ENCODE data around the gene ZNF354C. TPM values are rescaled to one million over a fixed set of nuclear protein-coding genes. Genes with fewer than 3 reads are reported as not detected.

The ZNF354C gene
- total RNA-seq, 1 experiment from 2014 or later, result 0.07 TPM

DNA sequence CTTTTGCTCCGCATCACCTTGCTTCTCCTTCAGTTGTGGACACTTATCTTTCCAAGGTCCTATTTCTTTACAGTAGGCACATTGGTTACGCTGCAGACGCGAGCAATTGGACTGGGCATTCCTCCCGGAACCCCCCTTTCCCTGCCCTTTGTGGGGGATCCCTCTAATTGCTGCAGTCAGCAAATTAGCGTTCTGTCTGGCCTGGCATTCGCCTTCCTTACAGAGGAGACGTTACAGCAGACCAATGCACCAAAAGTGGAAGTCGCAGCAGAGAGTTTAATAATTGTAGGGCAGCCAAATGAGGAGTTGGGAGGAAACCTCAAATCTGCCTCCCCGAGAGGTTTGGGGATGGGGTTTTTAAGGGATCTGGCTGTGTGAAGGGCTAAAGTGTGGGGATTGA is 5.3 kb upstream of the ZNF354C start:
- no peak for DNase-seq (ENCODE audit: low read depth, low spot score)
- RAD21 ChIA-PET (ENCODE audit: low non-redundant PET in 1 of 2, low total read pairs in 2 of 2, uncharacterized antibody in 2 of 2, unreplicated experiment in 2 of 2), result no interaction called here
- CTCF ChIA-PET, result no interaction called here
- H4K20me1 ChIP-seq (ENCODE audit: insufficient read depth), result no peaks in the 10 kb centered on the region
- no peaks in the 10 kb centered on the region for H3K4me1 ChIP-seq (ENCODE audit: control insufficient read depth in 1 of 2, insufficient read depth in 2 of 2, low read length in 2 of 2)
- no peak overlapping the region for H3K9ac ChIP-seq (ENCODE audit: low read length)
- TF ChIP-seq FOSL1 (IDR thresholded peaks at IDR 0.05; ENCODE audit: low read depth) (no peak), SIN3A (IDR thresholded peaks at IDR 0.05; ENCODE audit: low read depth) (no peak), ZNF274 (IDR thresholded peaks at IDR 0.05; ENCODE audit: low read depth, low read length) (no peak), ZFX (IDR thresholded peaks at IDR 0.05) (no peak)
- TF ChIP-seq, protein P1, sequence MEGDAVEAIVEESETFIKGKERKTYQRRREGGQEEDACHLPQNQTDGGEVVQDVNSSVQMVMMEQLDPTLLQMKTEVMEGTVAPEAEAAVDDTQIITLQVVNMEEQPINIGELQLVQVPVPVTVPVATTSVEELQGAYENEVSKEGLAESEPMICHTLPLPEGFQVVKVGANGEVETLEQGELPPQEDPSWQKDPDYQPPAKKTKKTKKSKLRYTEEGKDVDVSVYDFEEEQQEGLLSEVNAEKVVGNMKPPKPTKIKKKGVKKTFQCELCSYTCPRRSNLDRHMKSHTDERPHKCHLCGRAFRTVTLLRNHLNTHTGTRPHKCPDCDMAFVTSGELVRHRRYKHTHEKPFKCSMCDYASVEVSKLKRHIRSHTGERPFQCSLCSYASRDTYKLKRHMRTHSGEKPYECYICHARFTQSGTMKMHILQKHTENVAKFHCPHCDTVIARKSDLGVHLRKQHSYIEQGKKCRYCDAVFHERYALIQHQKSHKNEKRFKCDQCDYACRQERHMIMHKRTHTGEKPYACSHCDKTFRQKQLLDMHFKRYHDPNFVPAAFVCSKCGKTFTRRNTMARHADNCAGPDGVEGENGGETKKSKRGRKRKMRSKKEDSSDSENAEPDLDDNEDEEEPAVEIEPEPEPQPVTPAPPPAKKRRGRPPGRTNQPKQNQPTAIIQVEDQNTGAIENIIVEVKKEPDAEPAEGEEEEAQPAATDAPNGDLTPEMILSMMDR (IDR thresholded peaks at IDR 0.05 in 2 of 3, conservative IDR thresholded peaks at IDR 0.05 in 1 of 3; ENCODE audit: borderline replicate concordance in 1 of 3, insufficient read depth in 1 of 3, low read depth in 2 of 3, low read length in 2 of 3), result no peak
- POLR2A ChIA-PET, result no interaction called here
- no peaks in the 10 kb centered on the region for H3K27me3 ChIP-seq (ENCODE audit: insufficient read depth, low read length)
- H3K4me3 ChIP-seq (replicated peaks in 1 of 2; ENCODE audit: low read depth in 1 of 2, low read length in 2 of 2), result no peak overlapping the region
- no peaks in the 10 kb centered on the region for H3K79me2 ChIP-seq (ENCODE audit: insufficient read depth, low read length)
- H3K9me3 ChIP-seq (ENCODE audit: control insufficient read depth in 1 of 2, insufficient read depth in 1 of 2, low read depth in 1 of 2, low read length in 2 of 2), result peaks cover 0 to 3% of the 10 kb centered on the region in 2 experiments; a peak in 1 of 4 replicates
- intact Hi-C loops (cut with micrococcal nuclease), result no loop called here
- no peaks in the 10 kb centered on the region for H3K36me3 ChIP-seq (ENCODE audit: control insufficient read depth in 1 of 2, insufficient read depth in 2 of 2, low read length in 2 of 2)
- no TSS peak for BruUV-seq (replicated peaks)
- no peak overlapping the region for H3K27ac ChIP-seq (ENCODE audit: low read depth, low read length)
- H2AFZ ChIP-seq (ENCODE audit: low read depth, low read length, poor library complexity, severe bottlenecking), result no peak overlapping the region
- no peak for ATAC-seq
- H3K9me2 ChIP-seq (ENCODE audit: insufficient read depth), result no peaks in the 10 kb centered on the region
- H3K4me2 ChIP-seq (ENCODE audit: low read length), result no peak overlapping the region

DNA sequence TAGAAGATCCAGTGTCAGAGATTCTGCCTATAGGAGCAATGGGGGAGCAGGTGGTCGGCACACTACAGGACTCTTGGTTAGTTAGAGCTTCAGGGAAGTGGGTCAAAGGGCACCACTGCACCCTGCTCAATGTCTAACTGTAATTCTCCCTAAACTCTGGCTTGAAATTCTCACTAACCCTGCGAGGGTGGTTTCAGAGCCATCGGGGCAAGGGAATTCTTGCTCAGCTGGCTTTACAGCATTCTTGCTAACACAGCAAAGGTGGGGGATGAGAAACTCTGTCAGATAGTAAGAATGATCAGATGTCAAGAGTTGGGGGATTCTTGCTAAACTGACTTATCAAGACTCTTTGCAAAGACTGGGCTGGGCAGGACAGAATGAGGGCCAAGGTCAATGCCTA is 4.7 kb upstream of the ZNF354C start:
- Histone ChIP-seq H3K9me3 (ENCODE audit: control insufficient read depth in 1 of 2, insufficient read depth in 1 of 2, low read depth in 1 of 2, low read length in 2 of 2) (peaks cover 3 to 4% of the 10 kb centered on the region in 2 experiments; a peak in 2 of 4 replicates), H4K20me1 (ENCODE audit: insufficient read depth) (no peaks in the 10 kb centered on the region), H3K9ac (ENCODE audit: low read length) (no peak overlapping the region), H3K79me2 (ENCODE audit: insufficient read depth, low read length) (no peaks in the 10 kb centered on the region), H3K4me2 (ENCODE audit: low read length) (no peak overlapping the region), H3K4me3 (replicated peaks in 1 of 2; ENCODE audit: low read depth in 1 of 2, low read length in 2 of 2) (no peak overlapping the region), H3K4me1 (ENCODE audit: control insufficient read depth in 1 of 2, insufficient read depth in 2 of 2, low read length in 2 of 2) (no peaks in the 10 kb centered on the region), H3K9me2 (ENCODE audit: insufficient read depth) (no peaks in the 10 kb centered on the region), H3K27ac (ENCODE audit: low read depth, low read length) (no peak overlapping the region), H3K36me3 (ENCODE audit: control insufficient read depth in 1 of 2, insufficient read depth in 2 of 2, low read length in 2 of 2) (no peaks in the 10 kb centered on the region), H2AFZ (ENCODE audit: low read depth, low read length, poor library complexity, severe bottlenecking) (no peak overlapping the region), H3K27me3 (ENCODE audit: insufficient read depth, low read length) (no peaks in the 10 kb centered on the region)
- ChIA-PET POLR2A (no interaction called here), RAD21 (ENCODE audit: low non-redundant PET in 1 of 2, low total read pairs in 2 of 2, uncharacterized antibody in 2 of 2, unreplicated experiment in 2 of 2) (no interaction called here), CTCF (no interaction called here)
- TF ChIP-seq, protein P2, sequence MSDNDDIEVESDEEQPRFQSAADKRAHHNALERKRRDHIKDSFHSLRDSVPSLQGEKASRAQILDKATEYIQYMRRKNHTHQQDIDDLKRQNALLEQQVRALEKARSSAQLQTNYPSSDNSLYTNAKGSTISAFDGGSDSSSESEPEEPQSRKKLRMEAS (IDR thresholded peaks at IDR 0.05), result no peak
- no peak for TF ChIP-seq YY1 (IDR thresholded peaks at IDR 0.05; ENCODE audit: extremely low read depth, insufficient replicate concordance, low read depth, low read length)
- TF ChIP-seq, protein P3, sequence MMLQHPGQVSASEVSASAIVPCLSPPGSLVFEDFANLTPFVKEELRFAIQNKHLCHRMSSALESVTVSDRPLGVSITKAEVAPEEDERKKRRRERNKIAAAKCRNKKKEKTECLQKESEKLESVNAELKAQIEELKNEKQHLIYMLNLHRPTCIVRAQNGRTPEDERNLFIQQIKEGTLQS (IDR thresholded peaks at IDR 0.05), result no peak
- no peak for TF ChIP-seq POLR2A (IDR thresholded peaks at IDR 0.05; ENCODE audit: borderline replicate concordance, extremely low read depth, insufficient read depth, insufficient read length)
- TF ChIP-seq, protein P4, sequence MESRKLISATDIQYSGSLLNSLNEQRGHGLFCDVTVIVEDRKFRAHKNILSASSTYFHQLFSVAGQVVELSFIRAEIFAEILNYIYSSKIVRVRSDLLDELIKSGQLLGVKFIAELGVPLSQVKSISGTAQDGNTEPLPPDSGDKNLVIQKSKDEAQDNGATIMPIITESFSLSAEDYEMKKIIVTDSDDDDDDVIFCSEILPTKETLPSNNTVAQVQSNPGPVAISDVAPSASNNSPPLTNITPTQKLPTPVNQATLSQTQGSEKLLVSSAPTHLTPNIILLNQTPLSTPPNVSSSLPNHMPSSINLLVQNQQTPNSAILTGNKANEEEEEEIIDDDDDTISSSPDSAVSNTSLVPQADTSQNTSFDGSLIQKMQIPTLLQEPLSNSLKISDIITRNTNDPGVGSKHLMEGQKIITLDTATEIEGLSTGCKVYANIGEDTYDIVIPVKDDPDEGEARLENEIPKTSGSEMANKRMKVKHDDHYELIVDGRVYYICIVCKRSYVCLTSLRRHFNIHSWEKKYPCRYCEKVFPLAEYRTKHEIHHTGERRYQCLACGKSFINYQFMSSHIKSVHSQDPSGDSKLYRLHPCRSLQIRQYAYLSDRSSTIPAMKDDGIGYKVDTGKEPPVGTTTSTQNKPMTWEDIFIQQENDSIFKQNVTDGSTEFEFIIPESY (IDR thresholded peaks at IDR 0.05; ENCODE audit: extremely low read depth, insufficient replicate concordance, low read length), result no peak
- no peak for TF ChIP-seq SIN3A (IDR thresholded peaks at IDR 0.05; ENCODE audit: low read depth)
- no peak for TF ChIP-seq JUND (IDR thresholded peaks at IDR 0.05)
- no peak for TF ChIP-seq POLR2AphosphoS5 (IDR thresholded peaks at IDR 0.05; ENCODE audit: low read depth, low read length)
- no peak for TF ChIP-seq ZFX (IDR thresholded peaks at IDR 0.05)
- BruUV-seq (replicated peaks), result no TSS peak
- DNase-seq (ENCODE audit: low read depth, low spot score) (no peak), ATAC-seq (no peak)
- intact Hi-C loops (cut with micrococcal nuclease), result no loop called here
